Measurements from ENCODE around the gene ANKRD29.

GRCh38 chr18:23626451-23627279 lies 36.0 kb downstream of the ANKRD29 start:
- TF ChIP-seq CTCF (IDR thresholded peaks at IDR 0.05; ENCODE audit: insufficient read depth, low read length) (no peak), POLR2AphosphoS5 (IDR thresholded peaks at IDR 0.05; ENCODE audit: low read depth) (no peak), SPI1 (IDR thresholded peaks at IDR 0.05; ENCODE audit: borderline replicate concordance, low read depth) (no peak)
- TF ChIP-seq, protein P1, sequence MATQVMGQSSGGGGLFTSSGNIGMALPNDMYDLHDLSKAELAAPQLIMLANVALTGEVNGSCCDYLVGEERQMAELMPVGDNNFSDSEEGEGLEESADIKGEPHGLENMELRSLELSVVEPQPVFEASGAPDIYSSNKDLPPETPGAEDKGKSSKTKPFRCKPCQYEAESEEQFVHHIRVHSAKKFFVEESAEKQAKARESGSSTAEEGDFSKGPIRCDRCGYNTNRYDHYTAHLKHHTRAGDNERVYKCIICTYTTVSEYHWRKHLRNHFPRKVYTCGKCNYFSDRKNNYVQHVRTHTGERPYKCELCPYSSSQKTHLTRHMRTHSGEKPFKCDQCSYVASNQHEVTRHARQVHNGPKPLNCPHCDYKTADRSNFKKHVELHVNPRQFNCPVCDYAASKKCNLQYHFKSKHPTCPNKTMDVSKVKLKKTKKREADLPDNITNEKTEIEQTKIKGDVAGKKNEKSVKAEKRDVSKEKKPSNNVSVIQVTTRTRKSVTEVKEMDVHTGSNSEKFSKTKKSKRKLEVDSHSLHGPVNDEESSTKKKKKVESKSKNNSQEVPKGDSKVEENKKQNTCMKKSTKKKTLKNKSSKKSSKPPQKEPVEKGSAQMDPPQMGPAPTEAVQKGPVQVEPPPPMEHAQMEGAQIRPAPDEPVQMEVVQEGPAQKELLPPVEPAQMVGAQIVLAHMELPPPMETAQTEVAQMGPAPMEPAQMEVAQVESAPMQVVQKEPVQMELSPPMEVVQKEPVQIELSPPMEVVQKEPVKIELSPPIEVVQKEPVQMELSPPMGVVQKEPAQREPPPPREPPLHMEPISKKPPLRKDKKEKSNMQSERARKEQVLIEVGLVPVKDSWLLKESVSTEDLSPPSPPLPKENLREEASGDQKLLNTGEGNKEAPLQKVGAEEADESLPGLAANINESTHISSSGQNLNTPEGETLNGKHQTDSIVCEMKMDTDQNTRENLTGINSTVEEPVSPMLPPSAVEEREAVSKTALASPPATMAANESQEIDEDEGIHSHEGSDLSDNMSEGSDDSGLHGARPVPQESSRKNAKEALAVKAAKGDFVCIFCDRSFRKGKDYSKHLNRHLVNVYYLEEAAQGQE (IDR thresholded peaks at IDR 0.05; ENCODE audit: insufficient replicate concordance, low read depth): no peak

Data from HL-60 (cell line).